Activated T-cell treated with anti-CD3 and anti-CD28 coated beads for 1 hour (primary cell): Measurements from ENCODE around the gene MRM3.
"Not testable (repeated sequence)": the region's sequence is repeated elsewhere in the genome, so short reads cannot be mapped to it uniquely, and the experiment has no call there.

Source experiments
- DNase-seq: peaks from one replicate; pipeline ENCODE4 v3.0.0-alpha.2; 2020; ENCODE audit warnings: low read depth

MRM3 gene

DNA sequence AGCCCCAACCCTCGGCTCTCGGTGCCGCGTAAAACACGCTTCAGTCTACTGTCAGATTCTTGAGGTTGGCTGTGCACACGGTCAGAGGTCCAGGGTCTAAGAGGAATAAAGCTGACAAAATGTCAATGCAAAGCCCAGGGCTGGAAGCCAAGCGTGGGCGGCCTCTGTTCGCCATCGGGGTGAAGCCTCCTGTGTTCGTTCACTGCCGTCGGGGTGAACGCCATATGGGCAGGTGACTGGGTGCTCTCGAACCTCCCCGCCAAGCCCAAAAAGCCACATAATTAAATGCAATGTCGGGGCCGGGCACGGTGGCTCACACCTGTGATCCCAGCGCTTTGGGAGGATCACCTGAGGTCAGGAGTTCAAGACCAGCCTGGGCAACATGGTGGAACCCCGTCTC lies 44.6 kb downstream of the MRM3 start:
- no peak for DNase-seq

DNA sequence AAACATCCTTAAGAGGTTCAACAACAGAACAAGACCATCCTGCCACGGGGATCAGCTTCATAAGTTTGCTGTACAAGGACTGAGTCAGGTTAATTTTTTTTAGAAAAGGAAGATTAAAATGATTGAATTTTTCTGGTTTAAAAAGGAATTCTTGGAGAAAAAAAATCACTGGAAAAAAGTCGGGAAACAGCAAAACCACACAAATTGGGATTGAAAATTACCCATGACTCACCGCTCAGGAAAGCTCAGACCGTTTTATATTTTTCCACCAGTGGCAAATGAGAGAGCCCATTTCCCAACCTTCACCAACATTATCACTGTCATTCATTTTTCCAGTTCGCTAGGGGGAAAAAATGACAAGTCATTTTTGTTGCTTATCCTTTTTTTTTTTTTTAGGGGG lies 46.6 kb downstream of the MRM3 start:
- no peak for DNase-seq

DNA sequence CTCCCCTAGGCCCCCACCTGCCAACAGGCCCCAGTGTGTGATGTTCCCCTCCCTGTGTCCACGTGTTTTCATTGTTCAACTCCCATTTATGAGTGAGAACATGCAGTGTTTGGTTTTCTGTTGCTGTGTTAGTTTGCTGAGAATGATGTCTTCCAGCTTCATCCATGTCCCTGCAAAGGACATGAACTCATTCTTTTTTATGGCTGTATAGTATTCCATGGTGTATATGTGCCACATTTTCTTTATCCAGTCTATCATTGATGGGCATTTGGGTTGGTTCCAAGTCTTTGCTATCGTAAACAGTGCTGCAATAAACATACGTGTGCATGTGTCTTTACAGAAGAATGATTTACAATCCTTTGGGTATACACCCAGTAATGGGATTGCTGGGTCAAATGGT lies 47.5 kb downstream of the MRM3 start:
- DNase-seq: not testable (repeated sequence)

DNA sequence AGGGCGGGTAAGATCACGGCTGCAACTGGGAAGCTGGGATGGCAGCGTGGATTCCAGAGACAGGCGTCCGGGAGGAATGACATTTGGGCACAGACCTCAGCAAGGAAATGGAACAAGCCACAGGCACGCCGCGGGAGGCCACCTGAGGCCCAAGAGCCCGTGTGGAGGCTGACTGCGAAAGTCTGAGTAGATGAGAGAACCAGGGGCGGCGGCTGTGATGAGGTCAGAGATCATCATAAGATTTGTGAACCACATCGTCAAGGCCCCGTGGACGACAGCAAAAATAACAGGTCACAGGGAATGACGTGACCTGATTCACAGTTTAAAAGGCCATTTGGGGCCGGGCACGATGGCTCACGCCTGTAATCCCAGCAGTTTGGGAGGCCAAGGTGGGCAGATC lies 48.2 kb downstream of the MRM3 start:
- no peak for DNase-seq

DNA sequence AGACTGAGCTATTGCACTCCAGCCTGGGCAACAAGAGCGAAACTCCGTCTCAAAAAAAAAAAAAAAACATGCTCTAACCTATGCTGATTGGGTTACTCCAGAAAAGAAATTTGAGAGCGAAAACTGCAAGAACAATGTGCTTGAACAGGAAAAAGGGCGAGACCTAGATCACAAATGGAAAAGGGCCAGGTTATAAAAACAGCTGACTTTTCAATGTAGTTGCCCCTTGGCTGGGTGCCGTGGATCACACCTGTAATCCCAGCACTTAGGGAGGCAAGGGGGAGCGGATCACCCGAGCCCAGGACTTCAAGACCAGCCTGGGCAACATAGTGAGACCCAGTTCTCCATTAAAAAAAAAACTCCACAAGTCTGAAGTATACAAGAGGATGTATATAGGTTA lies 48.8 kb downstream of the MRM3 start:
- no peak for DNase-seq

DNA sequence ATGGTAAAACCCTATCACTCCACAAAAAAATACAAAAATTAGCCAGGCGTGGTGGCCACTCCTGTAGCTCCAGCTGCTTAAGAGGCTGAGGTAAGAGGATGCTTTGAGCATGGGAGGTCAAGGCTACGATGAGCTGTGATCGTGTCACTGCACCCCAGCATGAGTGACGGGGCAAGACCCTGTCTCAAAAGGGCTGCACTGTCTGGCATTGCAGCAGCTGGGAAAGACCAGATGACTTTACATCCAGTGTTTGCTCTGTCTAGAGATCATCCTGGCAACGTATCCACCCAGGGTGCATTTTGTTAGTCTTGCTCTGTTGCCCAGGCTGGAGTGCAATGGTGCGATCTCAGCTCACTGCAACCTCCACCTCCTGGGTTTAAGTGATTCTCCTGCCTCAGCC lies 52.0 kb downstream of the MRM3 start:
- no peak for DNase-seq

DNA sequence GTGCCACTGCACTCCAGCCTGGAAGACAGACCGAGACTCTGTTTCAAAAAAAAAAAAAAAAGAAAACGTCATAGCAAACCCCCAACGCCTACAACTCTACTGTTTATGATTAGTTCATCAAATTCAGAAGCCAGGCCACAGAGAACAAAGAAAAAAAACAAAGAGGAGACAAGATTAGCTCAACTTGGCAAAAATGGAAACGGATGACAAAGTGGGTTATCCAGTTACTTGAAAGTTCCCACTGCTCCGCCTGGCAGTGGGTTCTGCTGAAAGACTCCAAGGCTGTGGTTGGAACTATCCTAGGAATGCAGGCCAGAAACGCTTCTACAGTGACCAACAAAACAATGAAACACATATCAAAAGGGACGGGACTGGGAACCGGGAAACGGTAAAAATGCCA lies 53.1 kb downstream of the MRM3 start:
- DNase-seq: no peak

DNA sequence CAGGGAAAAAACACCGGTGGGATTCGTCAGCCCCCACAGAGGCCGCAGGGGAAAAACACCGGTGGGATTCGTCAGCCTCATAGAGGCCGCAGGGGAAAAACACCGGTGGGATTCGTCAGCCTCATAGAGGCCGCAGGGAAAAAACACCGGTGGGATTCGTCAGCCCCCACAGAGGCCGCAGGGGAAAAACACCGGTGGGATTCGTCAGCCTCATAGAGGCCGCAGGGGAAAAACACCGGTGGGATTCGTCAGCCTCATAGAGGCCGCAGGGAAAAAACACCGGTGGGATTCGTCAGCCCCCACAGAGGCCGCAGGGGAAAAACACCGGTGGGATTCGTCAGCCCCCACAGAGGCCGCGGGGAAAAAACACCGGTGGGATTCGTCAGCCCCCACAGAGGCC lies 53.6 kb downstream of the MRM3 start:
- DNase-seq: not testable (repeated sequence)

DNA sequence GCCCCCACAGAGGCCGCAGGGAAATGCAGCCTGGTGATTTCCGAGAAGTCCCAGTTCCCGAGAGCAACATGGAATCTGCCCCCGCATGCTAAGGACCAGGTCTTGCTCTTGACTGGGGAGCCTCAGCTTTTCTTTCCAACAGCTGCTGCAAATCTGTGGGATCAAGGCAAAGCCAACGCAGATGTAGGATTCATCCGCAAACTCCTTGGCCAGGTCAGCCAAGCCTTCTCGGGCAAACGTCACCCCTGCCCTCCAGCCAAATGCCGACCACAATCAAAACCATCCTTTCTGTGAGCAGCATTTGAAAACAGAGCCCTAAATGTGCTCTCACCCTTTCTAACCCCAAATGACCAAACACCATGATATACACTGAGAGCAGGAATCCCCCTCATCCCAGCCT lies 54.0 kb downstream of the MRM3 start:
- DNase-seq: no peak

DNA sequence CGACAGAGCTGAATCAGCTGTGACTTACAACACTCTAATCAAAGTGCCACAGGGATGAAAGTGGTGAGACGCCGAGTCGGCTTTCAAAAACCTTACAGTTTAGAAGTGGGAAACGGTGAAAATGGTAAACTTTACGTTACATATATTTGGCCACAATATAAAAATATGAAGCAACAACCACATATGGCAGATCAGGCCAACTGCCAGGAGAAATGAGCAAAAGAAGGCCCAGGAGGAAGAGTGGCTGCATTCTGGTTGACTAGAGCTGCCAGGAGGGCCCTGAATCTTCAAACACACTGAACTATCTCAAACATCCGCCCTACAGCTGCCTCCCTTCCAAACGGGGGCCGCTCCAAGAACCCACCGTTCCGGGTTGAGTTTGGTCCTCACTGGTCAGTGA lies 56.3 kb downstream of the MRM3 start:
- DNase-seq: no peak

DNA sequence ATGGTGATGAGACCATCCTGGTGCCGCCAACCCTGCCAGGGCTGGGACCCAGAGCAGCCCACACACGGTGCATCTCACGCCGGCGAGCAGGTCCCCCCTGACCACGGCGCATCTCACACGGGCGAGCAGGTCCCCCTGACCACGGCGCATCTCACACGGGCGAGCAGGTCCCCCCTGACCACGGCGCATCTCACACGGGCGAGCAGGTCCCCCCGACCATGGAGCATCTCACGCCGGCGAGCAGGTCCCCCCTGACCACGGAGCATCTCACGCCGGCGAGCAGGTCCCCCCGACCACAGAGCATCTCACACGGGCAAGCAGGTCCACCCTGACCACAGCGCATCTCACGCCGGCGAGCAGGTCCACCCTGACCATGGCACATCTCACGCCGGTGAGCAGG lies 59.2 kb downstream of the MRM3 start:
- no peak for DNase-seq
